Stimulated activated memory B cell treated with anti-CD40 and anti-IgM and Interleukin-4, amounts not matched to agents 10 μg/mL and 1 μg/mL and 100 μg/mL, for 72 hours (primary cell): ENCODE results near the gene TCEANC.
"Not testable (repeated sequence)": the region's sequence is repeated elsewhere in the genome, so short reads cannot be mapped to it uniquely, and the experiment has no call there.

Experiments used
- ATAC-seq: fragments of 150-1000 bp; cut with Tn5 transposase; 2 replicates; pipeline ENCODE4 v1.10.0; 2021
- H3K27ac Mint-ChIP-seq: one replicate; pipeline ENCODE4 v1.8.0; 2022; ENCODE audit warnings: mild to moderate bottlenecking, mixed read lengths
- H3K27me3 Mint-ChIP-seq: one replicate; pipeline ENCODE4 v1.8.0; 2022; ENCODE audit warnings: mixed read lengths
- H3K36me3 Mint-ChIP-seq: one replicate; pipeline ENCODE4 v1.8.0; 2022; ENCODE audit warnings: mixed read lengths
- H3K4me1 Mint-ChIP-seq: one replicate; pipeline ENCODE4 v1.8.0; 2022; ENCODE audit warnings: mixed read lengths
- H3K4me3 Mint-ChIP-seq: one replicate; pipeline ENCODE4 v1.8.0; 2022; ENCODE audit warnings: mild to moderate bottlenecking, moderate library complexity, mixed read lengths
- H3K9me3 Mint-ChIP-seq: one replicate; pipeline ENCODE4 v1.8.0; 2022; ENCODE audit warnings: mixed read lengths

TCEANC gene

GRCh38 chrX:13652850-13653693 lies at the start of gene TCEANC:
Gene TCEANC (plus strand): TSS chrX:13653141. CDS start chrX:13662509, 9,368 bp downstream.
- no peaks in the 10 kb centered on the region for H3K27me3 Mint-ChIP-seq
- peak within 1 kb of the TSS; percentile 86 for H3K4me3 Mint-ChIP-seq
- ATAC-seq: peak; percentile 98
- peak within 1 kb of the TSS; percentile 92 for H3K27ac Mint-ChIP-seq
- peaks cover 7% of the 10 kb centered on the region for H3K4me1 Mint-ChIP-seq
- no peaks in the 10 kb centered on the region for H3K9me3 Mint-ChIP-seq
- no peaks in the 10 kb centered on the region for H3K36me3 Mint-ChIP-seq

GRCh38 chrX:13605611-13606010 lies 47.3 kb upstream of the TCEANC start:
- H3K4me3 Mint-ChIP-seq: no peak overlapping the region
- H3K9me3 Mint-ChIP-seq: no peaks in the 10 kb centered on the region
- H3K36me3 Mint-ChIP-seq: no peaks in the 10 kb centered on the region
- H3K27me3 Mint-ChIP-seq: no peaks in the 10 kb centered on the region
- ATAC-seq: no peak
- no peaks in the 10 kb centered on the region for H3K4me1 Mint-ChIP-seq
- no peak overlapping the region for H3K27ac Mint-ChIP-seq

GRCh38 chrX:13607331-13607995 lies 45.5 kb upstream of the TCEANC start:
- H3K9me3 Mint-ChIP-seq: no peaks in the 10 kb centered on the region
- no peaks in the 10 kb centered on the region for H3K36me3 Mint-ChIP-seq
- H3K4me1 Mint-ChIP-seq: no peaks in the 10 kb centered on the region
- no peak overlapping the region for H3K27ac Mint-ChIP-seq
- no peak for ATAC-seq
- H3K27me3 Mint-ChIP-seq: no peaks in the 10 kb centered on the region
- H3K4me3 Mint-ChIP-seq: no peak overlapping the region

- no peaks in the 10 kb centered on the region for H3K36me3 Mint-ChIP-seq
- no peaks in the 10 kb centered on the region for H3K4me1 Mint-ChIP-seq
- no peak for ATAC-seq
- H3K27ac Mint-ChIP-seq: no peak overlapping the region
- H3K9me3 Mint-ChIP-seq: no peaks in the 10 kb centered on the region
- H3K4me3 Mint-ChIP-seq: no peak overlapping the region
- no peaks in the 10 kb centered on the region for H3K27me3 Mint-ChIP-seq
Measured at GRCh38 chrX:13607996-13608365, 45.0 kb upstream of the TCEANC start.

- Mint-ChIP-seq H3K9me3 (no peaks in the 10 kb centered on the region), H3K36me3 (no peaks in the 10 kb centered on the region), H3K27me3 (no peaks in the 10 kb centered on the region), H3K4me1 (no peaks in the 10 kb centered on the region), H3K27ac (no peak overlapping the region), H3K4me3 (no peak overlapping the region)
- ATAC-seq: no peak
Measured at GRCh38 chrX:13614154-13614553, 38.8 kb upstream of the TCEANC start.

GRCh38 chrX:13620207-13620606 lies 32.7 kb upstream of the TCEANC start:
- H3K27ac Mint-ChIP-seq: no peak overlapping the region
- no peaks in the 10 kb centered on the region for H3K27me3 Mint-ChIP-seq
- no peaks in the 10 kb centered on the region for H3K9me3 Mint-ChIP-seq
- no peaks in the 10 kb centered on the region for H3K36me3 Mint-ChIP-seq
- H3K4me3 Mint-ChIP-seq: no peak overlapping the region
- H3K4me1 Mint-ChIP-seq: no peaks in the 10 kb centered on the region
- no peak for ATAC-seq

GRCh38 chrX:13622401-13622964 lies 30.5 kb upstream of the TCEANC start:
- no peaks in the 10 kb centered on the region for H3K9me3 Mint-ChIP-seq
- H3K27me3 Mint-ChIP-seq: no peaks in the 10 kb centered on the region
- no peak overlapping the region for H3K4me3 Mint-ChIP-seq
- ATAC-seq: no peak
- no peaks in the 10 kb centered on the region for H3K4me1 Mint-ChIP-seq
- H3K27ac Mint-ChIP-seq: no peak overlapping the region
- no peaks in the 10 kb centered on the region for H3K36me3 Mint-ChIP-seq

- no peak overlapping the region for H3K27ac Mint-ChIP-seq
- no peak overlapping the region for H3K4me3 Mint-ChIP-seq
- no peaks in the 10 kb centered on the region for H3K9me3 Mint-ChIP-seq
- no peaks in the 10 kb centered on the region for H3K27me3 Mint-ChIP-seq
- H3K36me3 Mint-ChIP-seq: no peaks in the 10 kb centered on the region
- H3K4me1 Mint-ChIP-seq: no peaks in the 10 kb centered on the region
- ATAC-seq: no peak
Measured at GRCh38 chrX:13627306-13627705, 25.6 kb upstream of the TCEANC start.

GRCh38 chrX:13637224-13637623 lies 15.7 kb upstream of the TCEANC start:
- H3K4me1 Mint-ChIP-seq, H3K27me3 Mint-ChIP-seq, H3K4me3 Mint-ChIP-seq, H3K27ac Mint-ChIP-seq, ATAC-seq, H3K36me3 Mint-ChIP-seq: not testable (repeated sequence)
- H3K9me3 Mint-ChIP-seq: peaks cover 10% of the 10 kb centered on the region

GRCh38 chrX:13638021-13638420 lies 14.9 kb upstream of the TCEANC start:
- Mint-ChIP-seq H3K27me3 (no peaks in the 10 kb centered on the region), H3K27ac (no peak overlapping the region)
- no peak for ATAC-seq

GRCh38 chrX:13638826-13639225 lies 14.1 kb upstream of the TCEANC start:
- ATAC-seq: no peak

More at GRCh38 chrX:13638021-13638420, 14.9 kb upstream of the TCEANC start:
- Mint-ChIP-seq H3K4me1 (no peaks in the 10 kb centered on the region), H3K36me3 (peaks cover 8% of the 10 kb centered on the region), H3K9me3 (peaks cover 10% of the 10 kb centered on the region), H3K4me3 (no peak overlapping the region)

GRCh38 chrX:13641684-13642083 lies 11.3 kb upstream of the TCEANC start:
- H3K27me3 Mint-ChIP-seq, H3K4me1 Mint-ChIP-seq, H3K4me3 Mint-ChIP-seq, H3K27ac Mint-ChIP-seq, H3K36me3 Mint-ChIP-seq, H3K9me3 Mint-ChIP-seq, ATAC-seq: not testable (repeated sequence)

More at GRCh38 chrX:13638826-13639225, 14.1 kb upstream of the TCEANC start:
- Mint-ChIP-seq H3K4me3 (no peak overlapping the region), H3K36me3 (peaks cover 8% of the 10 kb centered on the region), H3K9me3 (peaks cover 10% of the 10 kb centered on the region), H3K27ac (no peak overlapping the region), H3K4me1 (no peaks in the 10 kb centered on the region), H3K27me3 (no peaks in the 10 kb centered on the region)

GRCh38 chrX:13645464-13646153 lies 7.3 kb upstream of the TCEANC start:
- Mint-ChIP-seq H3K36me3 (no peaks in the 10 kb centered on the region), H3K4me1 (peaks cover 8% of the 10 kb centered on the region), H3K27me3 (no peaks in the 10 kb centered on the region), H3K9me3 (no peaks in the 10 kb centered on the region), H3K4me3 (no peak overlapping the region), H3K27ac (peak overlapping the region; percentile 41)
- no peak for ATAC-seq

- Mint-ChIP-seq H3K27me3 (no peaks in the 10 kb centered on the region), H3K9me3 (no peaks in the 10 kb centered on the region), H3K4me3 (no peak overlapping the region), H3K36me3 (no peaks in the 10 kb centered on the region), H3K27ac (peak overlapping the region; percentile 41), H3K4me1 (peaks cover 8% of the 10 kb centered on the region)
- ATAC-seq: no peak
Measured at GRCh38 chrX:13646154-13646549, 6.8 kb upstream of the TCEANC start.

GRCh38 chrX:13647709-13648212 lies 5.2 kb upstream of the TCEANC start:
- Mint-ChIP-seq H3K36me3 (no peaks in the 10 kb centered on the region), H3K4me1 (peaks cover 8% of the 10 kb centered on the region), H3K4me3 (no peak overlapping the region), H3K27me3 (no peaks in the 10 kb centered on the region), H3K27ac (peak overlapping the region; percentile 68), H3K9me3 (no peaks in the 10 kb centered on the region)
- ATAC-seq: peak; percentile 43
